Astrocyte (in vitro differentiated cells and primary cell): ENCODE data around the gene OR6N1.

Experiments
- CTCF ChIP-seq: IDR thresholded peaks from 2 replicates; pipeline ENCODE4 v1.5.1; 2011; ENCODE audit warnings: low read depth, mild to moderate bottlenecking, inconsistent platforms, low read length, moderate library complexity; ENCODE audit not compliant: insufficient read depth
- EZH2 ChIP-seq: IDR thresholded peaks from 2 replicates; pipeline ENCODE4 v1.6.1; 2012; ENCODE audit warnings: mild to moderate bottlenecking, low read length, inconsistent platforms; ENCODE audit not compliant: insufficient read depth

GRCh38 chr1:158814970-158815369 lies 43.0 kb upstream of the OR6N1 start:
- TF ChIP-seq CTCF = no peak
- TF ChIP-seq EZH2 = no peak
